Measurements from ENCODE around the gene SAMD14. TPM values are rescaled to one million over a fixed set of nuclear protein-coding genes. Genes with fewer than 3 reads are reported as not detected.

The SAMD14 gene
- total RNA-seq, 1 experiment from 2014 or later: 5.9 TPM

- TF ChIP-seq ZNF425 (CRISPR knock-in tag; conservative IDR thresholded peaks at IDR 0.05) (no peak), ZNF219 (CRISPR knock-in tag; IDR thresholded peaks at IDR 0.05; ENCODE audit: borderline replicate concordance) (no peak), ZNF232 (CRISPR knock-in tag; IDR thresholded peaks at IDR 0.05) (no peak)
- TF ChIP-seq, protein P1, sequence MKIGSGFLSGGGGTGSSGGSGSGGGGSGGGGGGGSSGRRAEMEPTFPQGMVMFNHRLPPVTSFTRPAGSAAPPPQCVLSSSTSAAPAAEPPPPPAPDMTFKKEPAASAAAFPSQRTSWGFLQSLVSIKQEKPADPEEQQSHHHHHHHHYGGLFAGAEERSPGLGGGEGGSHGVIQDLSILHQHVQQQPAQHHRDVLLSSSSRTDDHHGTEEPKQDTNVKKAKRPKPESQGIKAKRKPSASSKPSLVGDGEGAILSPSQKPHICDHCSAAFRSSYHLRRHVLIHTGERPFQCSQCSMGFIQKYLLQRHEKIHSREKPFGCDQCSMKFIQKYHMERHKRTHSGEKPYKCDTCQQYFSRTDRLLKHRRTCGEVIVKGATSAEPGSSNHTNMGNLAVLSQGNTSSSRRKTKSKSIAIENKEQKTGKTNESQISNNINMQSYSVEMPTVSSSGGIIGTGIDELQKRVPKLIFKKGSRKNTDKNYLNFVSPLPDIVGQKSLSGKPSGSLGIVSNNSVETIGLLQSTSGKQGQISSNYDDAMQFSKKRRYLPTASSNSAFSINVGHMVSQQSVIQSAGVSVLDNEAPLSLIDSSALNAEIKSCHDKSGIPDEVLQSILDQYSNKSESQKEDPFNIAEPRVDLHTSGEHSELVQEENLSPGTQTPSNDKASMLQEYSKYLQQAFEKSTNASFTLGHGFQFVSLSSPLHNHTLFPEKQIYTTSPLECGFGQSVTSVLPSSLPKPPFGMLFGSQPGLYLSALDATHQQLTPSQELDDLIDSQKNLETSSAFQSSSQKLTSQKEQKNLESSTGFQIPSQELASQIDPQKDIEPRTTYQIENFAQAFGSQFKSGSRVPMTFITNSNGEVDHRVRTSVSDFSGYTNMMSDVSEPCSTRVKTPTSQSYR (CRISPR knock-in tag; IDR thresholded peaks at IDR 0.05): no peak
- TF ChIP-seq, protein P2, sequence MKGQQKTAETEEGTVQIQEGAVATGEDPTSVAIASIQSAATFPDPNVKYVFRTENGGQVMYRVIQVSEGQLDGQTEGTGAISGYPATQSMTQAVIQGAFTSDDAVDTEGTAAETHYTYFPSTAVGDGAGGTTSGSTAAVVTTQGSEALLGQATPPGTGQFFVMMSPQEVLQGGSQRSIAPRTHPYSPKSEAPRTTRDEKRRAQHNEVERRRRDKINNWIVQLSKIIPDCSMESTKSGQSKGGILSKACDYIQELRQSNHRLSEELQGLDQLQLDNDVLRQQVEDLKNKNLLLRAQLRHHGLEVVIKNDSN (CRISPR knock-in tag; IDR thresholded peaks at IDR 0.05): no peak
Observed at GRCh38 chr17:50177476-50177875, 47.5 kb upstream of the SAMD14 start (continued).

GRCh38 chr17:50176559-50177357 is 46.8 kb upstream of the SAMD14 start:
- H3K4me1 Mint-ChIP-seq: peaks cover 22% of the 10 kb centered on the region
- ATAC-seq (peak; percentile 21), DNase-seq (ENCODE audit: low spot score) (no peak)
- CTCF ChIA-PET: interaction anchor here (0.8 to 3.6 kb wide), 24 partner anchors 8 to 244 kb away, joined by 3 to 58 read pairs (median 9); partner anchors contain the start of genes COL1A1, LRRC59, SAMD14 and SGCA
- peaks cover 6% of the 10 kb centered on the region; the same call in 1 of the 2 replicates for H3K27me3 Mint-ChIP-seq (ENCODE audit: low read depth)
- H3K9me3 Mint-ChIP-seq: no peaks in the 10 kb centered on the region
- no peak overlapping the region for H3K27ac Mint-ChIP-seq
- no peak overlapping the region for H3K4me3 Mint-ChIP-seq
- POLR2A ChIA-PET: interaction anchor here (1.5 to 1.8 kb wide), 2 partner anchors 11 to 24 kb away, joined by 4 to 7 read pairs; partner anchors contain the start of gene SGCA
- no peaks in the 10 kb centered on the region for H3K36me3 Mint-ChIP-seq
- TF ChIP-seq NFATC4 (CRISPR knock-in tag; IDR thresholded peaks at IDR 0.05) (no peak), TCF7 (CRISPR knock-in tag; IDR thresholded peaks at IDR 0.05; ENCODE audit: low read depth) (no peak), NFYB (CRISPR knock-in tag; conservative IDR thresholded peaks at IDR 0.05; ENCODE audit: low read depth) (no peak), GRHL2 (CRISPR knock-in tag; IDR thresholded peaks at IDR 0.05; ENCODE audit: insufficient replicate concordance, severe bottlenecking) (no peak), ARID4B (CRISPR knock-in tag; IDR thresholded peaks at IDR 0.05; ENCODE audit: borderline replicate concordance) (no peak), ELF4 (CRISPR knock-in tag; IDR thresholded peaks at IDR 0.05; ENCODE audit: low read depth) (no peak), ZBTB21 (CRISPR knock-in tag; IDR thresholded peaks at IDR 0.05; ENCODE audit: borderline replicate concordance) (no peak), E2F4 (CRISPR knock-in tag; IDR thresholded peaks at IDR 0.05; ENCODE audit: borderline replicate concordance, low read depth) (no peak), OVOL2 (CRISPR knock-in tag; IDR thresholded peaks at IDR 0.05; ENCODE audit: borderline replicate concordance) (no peak), E2F1 (CRISPR knock-in tag; IDR thresholded peaks at IDR 0.05) (no peak), MYBL2 (CRISPR knock-in tag; IDR thresholded peaks at IDR 0.05) (no peak), GABPB1 (CRISPR knock-in tag; IDR thresholded peaks at IDR 0.05) (no peak)
- TF ChIP-seq, protein P3, sequence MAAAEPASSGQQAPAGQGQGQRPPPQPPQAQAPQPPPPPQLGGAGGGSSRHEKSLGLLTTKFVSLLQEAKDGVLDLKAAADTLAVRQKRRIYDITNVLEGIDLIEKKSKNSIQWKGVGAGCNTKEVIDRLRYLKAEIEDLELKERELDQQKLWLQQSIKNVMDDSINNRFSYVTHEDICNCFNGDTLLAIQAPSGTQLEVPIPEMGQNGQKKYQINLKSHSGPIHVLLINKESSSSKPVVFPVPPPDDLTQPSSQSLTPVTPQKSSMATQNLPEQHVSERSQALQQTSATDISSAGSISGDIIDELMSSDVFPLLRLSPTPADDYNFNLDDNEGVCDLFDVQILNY (CRISPR knock-in tag; IDR thresholded peaks at IDR 0.05): no peak
- TF ChIP-seq, protein P4, sequence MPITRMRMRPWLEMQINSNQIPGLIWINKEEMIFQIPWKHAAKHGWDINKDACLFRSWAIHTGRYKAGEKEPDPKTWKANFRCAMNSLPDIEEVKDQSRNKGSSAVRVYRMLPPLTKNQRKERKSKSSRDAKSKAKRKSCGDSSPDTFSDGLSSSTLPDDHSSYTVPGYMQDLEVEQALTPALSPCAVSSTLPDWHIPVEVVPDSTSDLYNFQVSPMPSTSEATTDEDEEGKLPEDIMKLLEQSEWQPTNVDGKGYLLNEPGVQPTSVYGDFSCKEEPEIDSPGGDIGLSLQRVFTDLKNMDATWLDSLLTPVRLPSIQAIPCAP (CRISPR knock-in tag; IDR thresholded peaks at IDR 0.05): no peak

Measured in WTC11 (cell line).